ENCODE results near the gene SH3PXD2A.

The SH3PXD2A gene

DNA sequence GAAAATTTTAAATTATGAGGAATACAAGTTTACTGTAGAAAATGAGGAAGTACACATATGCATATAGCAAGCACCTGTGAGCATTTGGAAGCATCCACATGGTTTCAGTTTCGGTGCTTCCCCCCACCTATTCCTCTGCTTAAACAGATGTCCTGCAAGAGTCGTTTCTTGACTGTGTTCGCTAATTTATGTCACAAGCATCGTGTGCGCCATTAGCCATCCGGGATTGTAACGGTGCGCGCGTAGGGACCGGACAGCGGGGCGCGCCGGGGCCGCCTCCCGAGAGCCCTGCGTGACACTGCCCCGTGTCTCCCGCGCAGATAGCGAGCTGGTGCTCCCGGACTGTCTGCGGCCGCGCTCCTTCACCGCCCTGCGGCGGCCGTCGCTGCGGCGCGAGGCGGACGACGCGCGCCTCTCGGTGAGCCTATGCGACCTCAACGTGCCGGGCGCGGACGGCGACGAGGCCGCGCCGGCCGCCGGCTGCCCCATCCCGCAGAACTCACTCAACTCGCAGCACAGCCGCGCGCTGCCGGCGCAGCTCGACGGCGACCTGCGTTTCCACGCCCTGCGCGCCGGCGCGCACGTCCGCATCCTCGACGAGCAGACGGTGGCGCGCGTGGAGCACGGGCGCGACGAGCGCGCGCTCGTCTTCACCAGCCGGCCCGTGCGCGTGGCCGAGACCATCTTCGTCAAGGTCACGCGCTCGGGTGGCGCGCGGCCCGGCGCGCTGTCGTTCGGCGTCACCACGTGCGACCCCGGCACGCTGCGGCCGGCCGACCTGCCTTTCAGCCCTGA, 271.0 kb downstream of the SH3PXD2A start:
- peaks cover 4% of the 10 kb centered on the region; the same call in 1 of the 2 replicates for H3K27me3 ChIP-seq (ENCODE audit: low read depth)
- no peaks in the 10 kb centered on the region for H3K36me3 ChIP-seq (replicated peaks)
- H3K4me1 ChIP-seq = no peaks in the 10 kb centered on the region
- no peak overlapping the region for H3K4me3 ChIP-seq
- in situ Hi-C loops (cut with MboI; ENCODE audit: low sequenced_read_pairs) = no loop called here
- no peak for DNase-seq (ENCODE audit: low spot score in 2 of 2)
- peaks cover 3% of the 10 kb centered on the region for H3K9me3 ChIP-seq

DNA sequence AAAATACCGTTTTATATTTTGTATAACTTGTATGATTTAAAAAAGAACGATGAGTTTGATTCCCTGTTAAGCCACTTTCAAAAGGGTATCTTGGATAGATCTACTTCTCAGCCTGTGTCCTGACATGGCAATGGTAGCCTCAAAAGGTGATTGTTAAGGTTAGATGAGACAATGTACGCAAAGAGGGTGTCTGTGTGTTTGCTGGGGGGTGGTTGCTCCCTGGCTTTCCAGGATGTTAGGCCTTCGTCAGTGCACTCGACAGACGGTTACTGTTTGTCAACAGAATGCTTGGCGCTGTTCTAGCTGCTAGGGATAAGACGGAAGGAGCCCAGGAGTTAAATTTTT, 271.5 kb downstream of the SH3PXD2A start:
- peaks cover 4% of the 10 kb centered on the region; the same call in 1 of the 2 replicates for H3K27me3 ChIP-seq (ENCODE audit: low read depth)

DNA sequence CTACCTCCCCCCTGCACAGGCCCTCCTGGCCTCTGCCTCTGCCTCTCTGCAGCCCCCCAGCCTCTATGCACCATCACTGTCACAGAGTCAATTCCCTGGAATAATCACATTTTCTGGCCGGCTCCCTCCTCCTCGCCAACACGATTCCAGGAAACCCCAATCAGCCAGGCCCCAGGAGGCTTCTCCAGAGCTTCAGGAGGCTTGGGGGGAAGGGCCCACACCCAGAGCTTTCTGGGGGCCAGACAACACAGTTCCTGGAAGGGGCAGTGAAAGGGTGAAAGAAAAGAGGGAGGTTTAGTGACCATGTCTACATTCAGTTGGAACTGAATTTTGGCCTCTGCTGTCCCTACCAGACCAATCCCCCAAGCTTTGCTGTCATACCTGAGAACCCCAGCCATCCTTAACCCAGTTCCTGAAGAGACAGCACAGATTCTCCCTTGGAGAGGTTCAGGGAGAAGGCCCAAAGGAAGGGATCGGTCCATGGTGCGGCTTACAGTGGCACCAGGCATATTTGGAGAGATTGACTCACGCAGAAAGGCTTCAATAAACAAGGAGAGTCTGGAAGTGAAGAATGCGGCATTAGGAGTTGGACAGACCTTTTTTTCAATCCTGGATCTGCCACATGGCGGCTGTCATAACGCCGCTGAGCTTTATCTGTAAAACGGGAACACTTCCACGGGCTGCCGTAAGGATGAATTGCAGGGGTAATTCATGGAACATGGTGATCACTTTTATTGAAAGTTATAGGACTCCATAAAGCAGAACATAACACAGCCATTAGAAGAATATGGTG, 272.8 kb downstream of the SH3PXD2A start:
- no peaks in the 10 kb centered on the region for H3K4me1 ChIP-seq
- DNase-seq (ENCODE audit: low spot score in 2 of 2) = no peak
- H3K36me3 ChIP-seq (replicated peaks) = no peaks in the 10 kb centered on the region
- no peak overlapping the region for H3K4me3 ChIP-seq
- in situ Hi-C loops (cut with MboI; ENCODE audit: low sequenced_read_pairs) = no loop called here
- peaks cover 3% of the 10 kb centered on the region for H3K9me3 ChIP-seq
- peaks cover 4% of the 10 kb centered on the region; the same call in 1 of the 2 replicates for H3K27me3 ChIP-seq (ENCODE audit: low read depth)

More for the DNA sequence above, 271.5 kb downstream of the SH3PXD2A start:
- no peaks in the 10 kb centered on the region for H3K4me1 ChIP-seq
- in situ Hi-C loops (cut with MboI; ENCODE audit: low sequenced_read_pairs) = no loop called here
- H3K36me3 ChIP-seq (replicated peaks) = no peaks in the 10 kb centered on the region
- peaks cover 3% of the 10 kb centered on the region for H3K9me3 ChIP-seq
- DNase-seq (ENCODE audit: low spot score in 2 of 2) = no peak
- H3K4me3 ChIP-seq = no peak overlapping the region

DNA sequence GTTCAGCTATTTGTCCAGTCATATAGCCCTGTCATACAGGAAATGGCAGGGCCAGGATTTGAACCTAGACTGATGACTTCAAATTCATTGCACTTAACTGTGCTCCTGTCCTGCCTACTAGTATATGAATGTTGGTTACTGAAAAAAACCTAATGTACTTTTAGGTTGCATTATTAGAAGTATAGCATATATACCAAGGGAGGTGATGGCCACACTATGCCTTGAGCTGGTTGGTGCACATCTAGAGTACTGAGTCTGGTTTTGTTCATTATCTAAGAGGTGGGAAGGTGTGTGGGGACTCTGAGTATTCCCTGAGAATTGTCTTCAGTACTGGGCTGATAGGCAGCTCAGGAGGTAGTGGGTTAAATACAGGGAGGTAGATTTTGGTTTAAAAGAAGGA, 273.9 kb downstream of the SH3PXD2A start:
- DNase-seq (ENCODE audit: low spot score in 2 of 2) = no peak
- Histone ChIP-seq H3K36me3 (replicated peaks) (no peaks in the 10 kb centered on the region), H3K27me3 (ENCODE audit: low read depth) (no peaks in the 10 kb centered on the region), H3K4me1 (no peaks in the 10 kb centered on the region), H3K4me3 (no peak overlapping the region), H3K9me3 (no peaks in the 10 kb centered on the region)
- in situ Hi-C loops (cut with MboI; ENCODE audit: low sequenced_read_pairs) = no loop called here

DNA sequence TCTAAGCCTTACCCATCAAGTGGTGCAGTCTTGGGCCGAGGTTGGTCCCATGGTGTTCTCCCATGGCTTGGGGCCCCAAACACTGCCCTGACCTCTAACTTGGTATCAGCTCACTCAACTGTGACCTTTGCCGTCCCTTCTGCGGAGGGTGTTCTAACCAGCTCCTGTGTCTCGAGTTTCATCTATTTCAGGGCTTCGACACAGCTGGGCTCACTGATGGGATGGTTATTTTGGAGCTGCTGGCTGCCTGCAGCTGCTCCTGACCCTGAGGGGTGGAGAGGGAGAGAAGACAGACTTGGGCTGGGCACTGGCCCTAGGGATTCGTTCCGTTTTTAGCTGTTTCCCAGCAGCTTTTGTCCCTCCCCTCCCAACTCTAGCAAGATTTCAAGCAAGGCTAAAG, 274.9 kb downstream of the SH3PXD2A start:
- no peaks in the 10 kb centered on the region for H3K9me3 ChIP-seq
- in situ Hi-C loops (cut with MboI; ENCODE audit: low sequenced_read_pairs) = no loop called here
- H3K27me3 ChIP-seq (ENCODE audit: low read depth) = no peaks in the 10 kb centered on the region
- H3K4me1 ChIP-seq = no peaks in the 10 kb centered on the region
- DNase-seq (ENCODE audit: low spot score in 2 of 2) = no peak
- no peak overlapping the region for H3K4me3 ChIP-seq
- no peaks in the 10 kb centered on the region for H3K36me3 ChIP-seq (replicated peaks)

DNA sequence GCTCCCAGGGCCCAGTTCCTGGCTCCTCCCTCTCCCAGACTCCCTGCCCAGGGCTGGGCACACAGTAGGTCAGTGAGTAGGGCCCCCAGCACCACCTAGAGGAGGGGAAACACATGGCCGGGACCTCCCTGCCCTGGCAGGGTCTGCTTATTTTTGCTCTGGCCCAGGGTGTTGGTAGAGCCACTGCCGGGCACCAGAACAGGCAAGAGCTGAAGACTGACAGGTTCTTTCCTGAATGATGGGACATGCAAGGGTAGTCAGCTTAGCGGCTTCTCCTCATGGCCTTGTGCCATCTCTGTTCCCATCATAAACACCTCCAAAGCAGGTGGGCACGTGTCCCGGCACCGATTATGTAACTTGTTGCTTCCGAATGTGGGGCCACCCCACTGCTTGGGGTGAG, 275.4 kb downstream of the SH3PXD2A start:
- in situ Hi-C loops (cut with MboI; ENCODE audit: low sequenced_read_pairs) = no loop called here
- Histone ChIP-seq H3K4me3 (no peak overlapping the region), H3K27me3 (ENCODE audit: low read depth) (no peaks in the 10 kb centered on the region), H3K9me3 (no peaks in the 10 kb centered on the region), H3K36me3 (replicated peaks) (no peaks in the 10 kb centered on the region), H3K4me1 (no peaks in the 10 kb centered on the region)
- no peak for DNase-seq (ENCODE audit: low spot score in 2 of 2)

DNA sequence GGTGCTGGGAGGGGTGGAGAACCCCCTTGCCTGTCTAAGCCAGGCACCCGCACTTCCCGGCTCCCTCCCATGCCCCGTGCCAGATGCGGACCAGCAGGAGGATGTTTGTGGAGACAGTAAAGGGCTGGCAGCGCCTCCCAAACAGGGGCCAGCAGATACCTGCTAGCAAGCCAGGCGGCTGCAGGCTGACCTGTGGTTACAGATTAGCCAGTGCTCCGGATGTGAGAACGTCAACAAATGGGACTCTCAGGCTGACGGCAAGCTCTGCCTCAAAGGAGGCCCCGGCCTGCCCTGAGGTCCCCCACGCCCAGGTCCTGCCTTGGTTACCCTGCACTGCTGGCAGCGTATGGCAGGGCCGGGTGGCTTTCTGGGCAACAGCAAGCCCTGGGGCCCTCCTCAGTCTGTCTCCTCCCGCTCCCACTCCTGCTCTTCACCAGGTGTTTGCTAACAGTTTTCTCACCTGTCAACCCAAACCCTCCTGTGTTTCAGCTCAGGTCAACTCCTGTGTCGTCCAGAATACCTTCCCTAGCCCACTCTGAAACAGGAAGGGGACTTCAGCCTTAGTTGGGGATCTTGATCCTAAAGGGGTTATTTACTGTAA, 276.5 kb downstream of the SH3PXD2A start:
- no peaks in the 10 kb centered on the region for H3K27me3 ChIP-seq (ENCODE audit: low read depth)
- in situ Hi-C loops (cut with MboI; ENCODE audit: low sequenced_read_pairs) = no loop called here
- H3K9me3 ChIP-seq = no peaks in the 10 kb centered on the region
- no peaks in the 10 kb centered on the region for H3K36me3 ChIP-seq (replicated peaks)
- H3K4me1 ChIP-seq = no peaks in the 10 kb centered on the region
- no peak for DNase-seq (ENCODE audit: low spot score in 2 of 2)
- H3K4me3 ChIP-seq = no peak overlapping the region

DNA sequence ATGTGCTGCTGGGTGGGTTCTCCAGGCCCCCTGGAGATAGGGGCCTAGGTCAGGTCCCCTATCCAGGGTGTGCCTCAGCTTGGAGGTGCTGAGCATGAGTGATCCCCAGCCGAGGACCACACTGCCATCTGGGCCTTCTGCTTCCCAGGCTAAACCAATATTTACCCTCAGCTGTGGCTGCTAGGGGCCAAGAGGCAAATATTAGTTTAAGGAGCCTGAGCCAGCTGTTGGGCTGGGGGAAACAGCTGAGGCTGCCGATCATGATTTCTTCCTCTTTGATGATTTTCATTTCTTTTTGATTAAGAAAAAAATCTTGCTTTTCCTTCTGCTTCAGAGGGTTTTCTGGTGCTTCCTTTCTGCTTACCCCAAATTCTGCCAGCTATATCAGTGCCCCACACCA, 278.5 kb downstream of the SH3PXD2A start:
- in situ Hi-C loops (cut with MboI; ENCODE audit: low sequenced_read_pairs) = no loop called here
- no peak for DNase-seq (ENCODE audit: low spot score in 2 of 2)

DNA sequence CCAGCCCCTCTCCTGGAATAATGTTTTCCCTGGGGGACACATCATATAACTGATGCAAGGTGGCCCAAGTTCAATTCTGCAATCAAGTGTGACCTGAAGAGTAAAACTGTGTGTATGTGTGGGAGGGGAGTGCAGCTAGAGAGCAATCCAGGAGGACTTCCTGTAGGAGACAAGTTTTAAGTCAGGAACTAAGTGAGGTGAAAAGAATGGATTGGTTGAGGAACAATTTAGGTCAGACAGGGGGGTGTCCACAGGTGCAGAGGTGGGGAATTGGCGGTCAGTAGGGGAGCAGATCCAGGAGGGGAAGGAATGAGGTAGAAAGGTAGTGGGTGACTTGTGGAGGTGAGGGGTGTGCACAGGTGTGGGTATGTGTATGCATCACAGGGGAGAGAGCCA, 279.3 kb downstream of the SH3PXD2A start:
- no peaks in the 10 kb centered on the region for H3K9me3 ChIP-seq

More for the DNA sequence above, 278.5 kb downstream of the SH3PXD2A start:
- Histone ChIP-seq H3K4me3 (no peak overlapping the region), H3K9me3 (no peaks in the 10 kb centered on the region), H3K36me3 (replicated peaks) (no peaks in the 10 kb centered on the region), H3K27me3 (ENCODE audit: low read depth) (no peaks in the 10 kb centered on the region), H3K4me1 (no peaks in the 10 kb centered on the region)

DNA sequence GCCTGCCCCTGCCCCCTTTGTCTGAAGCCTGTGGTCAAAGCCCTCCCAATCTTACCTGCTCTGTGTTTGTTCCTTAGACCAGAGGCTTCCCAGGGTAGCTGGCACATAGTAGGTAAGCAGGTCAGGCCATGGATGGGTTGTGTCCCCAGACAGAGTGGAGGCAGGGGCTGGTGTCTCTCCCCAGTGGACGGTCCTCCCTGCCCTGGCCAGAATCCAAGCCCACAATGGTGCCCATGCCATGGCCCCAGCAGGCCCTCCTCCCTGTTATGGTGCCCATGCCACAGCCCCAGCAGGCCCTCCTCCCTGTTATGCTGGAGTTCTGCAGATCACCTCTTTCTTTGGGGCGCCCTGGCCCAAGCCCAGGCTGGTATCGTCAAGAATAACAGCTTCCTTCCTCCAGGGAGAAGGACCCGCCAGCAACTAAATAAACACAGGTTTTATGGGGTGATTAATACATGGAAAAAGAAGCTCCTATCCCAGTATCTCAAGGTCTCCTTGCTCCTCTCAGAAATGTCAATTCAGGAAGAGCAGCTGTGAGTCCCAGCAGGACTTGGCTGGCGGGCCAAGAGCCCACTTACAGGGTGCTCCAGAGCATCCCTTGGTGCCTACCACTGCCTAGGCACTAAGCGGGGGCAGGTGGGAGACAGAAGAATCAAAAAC, 279.8 kb downstream of the SH3PXD2A start:
- no peak for DNase-seq (ENCODE audit: low spot score in 2 of 2)
- Histone ChIP-seq H3K36me3 (replicated peaks) (no peaks in the 10 kb centered on the region), H3K4me1 (no peaks in the 10 kb centered on the region), H3K4me3 (no peak overlapping the region), H3K9me3 (no peaks in the 10 kb centered on the region), H3K27me3 (ENCODE audit: low read depth) (no peaks in the 10 kb centered on the region)
- in situ Hi-C loops (cut with MboI; ENCODE audit: low sequenced_read_pairs) = no loop called here

More for the DNA sequence above, 279.3 kb downstream of the SH3PXD2A start:
- DNase-seq (ENCODE audit: low spot score in 2 of 2) = no peak
- H3K27me3 ChIP-seq (ENCODE audit: low read depth) = no peaks in the 10 kb centered on the region
- no peaks in the 10 kb centered on the region for H3K4me1 ChIP-seq
- no peak overlapping the region for H3K4me3 ChIP-seq
- in situ Hi-C loops (cut with MboI; ENCODE audit: low sequenced_read_pairs) = no loop called here
- H3K36me3 ChIP-seq (replicated peaks) = no peaks in the 10 kb centered on the region

DNA sequence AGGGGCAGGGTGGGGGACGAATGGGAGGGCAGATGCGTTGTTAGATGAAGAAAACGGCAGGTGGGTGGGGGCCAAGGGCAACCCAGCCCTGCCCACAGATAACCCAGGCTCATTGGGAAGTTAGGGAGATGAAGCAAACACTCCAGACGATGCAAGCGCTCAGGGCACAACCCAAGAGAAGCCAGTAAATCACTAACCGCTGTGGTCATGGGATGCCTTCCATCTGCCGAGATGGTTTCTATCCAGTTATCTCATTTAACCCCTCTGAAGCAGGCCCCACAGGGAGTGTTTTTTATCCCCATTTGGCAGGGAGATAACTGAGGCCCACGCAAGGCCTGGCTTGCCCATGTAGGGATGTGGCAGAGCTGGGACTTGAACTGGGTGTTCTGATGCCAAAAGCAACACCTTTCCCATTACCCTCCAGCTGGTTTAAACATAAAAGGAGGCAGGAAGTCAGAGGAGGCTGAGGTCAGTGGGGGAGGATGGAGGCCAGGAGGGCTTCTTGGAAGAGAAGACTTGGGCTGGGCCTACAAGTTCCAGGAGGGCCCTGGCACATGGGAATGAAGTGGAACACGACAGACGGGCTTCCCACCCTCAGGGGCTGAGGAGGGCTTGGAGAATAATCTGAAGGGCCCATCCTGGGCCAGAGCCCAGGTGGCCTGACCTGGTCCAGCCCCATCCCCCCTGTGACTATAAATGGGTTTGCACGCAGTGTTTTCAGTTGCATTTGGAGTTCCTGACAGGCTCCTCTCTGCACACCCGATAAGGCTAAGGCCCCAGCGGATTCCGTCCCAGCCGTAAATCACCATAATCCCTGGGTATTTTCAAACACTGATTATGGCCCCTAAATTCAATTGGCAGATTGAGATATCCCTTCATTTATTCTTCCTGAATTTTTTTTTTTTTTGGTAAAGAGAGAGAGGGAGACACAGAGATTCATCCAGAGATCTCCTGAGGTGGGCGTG, 281.0 kb downstream of the SH3PXD2A start:
- no peaks in the 10 kb centered on the region for H3K9me3 ChIP-seq
- DNase-seq (ENCODE audit: low spot score in 2 of 2) = no peak
- no peaks in the 10 kb centered on the region for H3K27me3 ChIP-seq (ENCODE audit: low read depth)
- no peak overlapping the region for H3K4me3 ChIP-seq
- no peaks in the 10 kb centered on the region for H3K36me3 ChIP-seq (replicated peaks)
- in situ Hi-C loops (cut with MboI; ENCODE audit: low sequenced_read_pairs) = no loop called here
- no peaks in the 10 kb centered on the region for H3K4me1 ChIP-seq

DNA sequence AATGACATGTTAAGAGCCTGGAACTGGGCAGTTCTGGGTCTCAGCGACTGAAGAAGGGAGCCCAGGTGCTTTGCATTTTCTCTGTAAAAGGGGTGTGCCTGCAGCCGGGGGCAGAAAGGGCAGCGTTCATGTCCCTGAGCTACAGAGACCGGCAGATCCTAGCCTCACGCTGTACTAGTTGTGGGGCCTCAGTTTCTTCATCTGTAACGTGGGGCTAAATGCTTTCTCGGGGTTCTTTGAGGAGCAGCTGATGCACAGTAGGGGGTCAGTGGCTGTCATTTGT, 282.2 kb downstream of the SH3PXD2A start:
- DNase-seq (ENCODE audit: low spot score in 2 of 2) = no peak
- H3K36me3 ChIP-seq (replicated peaks) = no peaks in the 10 kb centered on the region
- no peaks in the 10 kb centered on the region for H3K9me3 ChIP-seq
- H3K4me3 ChIP-seq = no peak overlapping the region
- H3K4me1 ChIP-seq = no peaks in the 10 kb centered on the region
- H3K27me3 ChIP-seq (ENCODE audit: low read depth) = no peaks in the 10 kb centered on the region
- in situ Hi-C loops (cut with MboI; ENCODE audit: low sequenced_read_pairs) = no loop called here

All from HAP-1 (cell line).